Measurements from ENCODE around the gene RABGAP1L.

DNA sequence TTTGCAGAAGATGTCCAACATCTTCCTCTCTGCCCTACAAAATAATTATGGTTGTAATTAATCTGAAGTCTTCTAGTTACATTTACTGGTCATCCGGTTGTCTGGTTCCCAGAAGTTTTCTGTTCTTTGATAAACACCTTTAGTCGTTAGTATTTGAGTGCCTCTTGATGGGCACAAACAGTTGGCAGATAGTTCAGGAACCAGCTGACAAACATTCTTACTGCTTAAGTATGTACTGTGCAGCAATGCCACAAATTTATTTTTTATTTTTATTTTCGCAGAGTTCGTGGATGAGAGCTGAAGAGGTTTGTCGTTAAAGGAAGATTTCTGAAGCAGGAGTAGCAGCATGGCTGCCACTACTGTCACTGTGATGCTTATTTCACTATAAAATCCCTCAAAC, 84.7 kb downstream of the RABGAP1L start:
- TF ChIP-seq, protein P1, sequence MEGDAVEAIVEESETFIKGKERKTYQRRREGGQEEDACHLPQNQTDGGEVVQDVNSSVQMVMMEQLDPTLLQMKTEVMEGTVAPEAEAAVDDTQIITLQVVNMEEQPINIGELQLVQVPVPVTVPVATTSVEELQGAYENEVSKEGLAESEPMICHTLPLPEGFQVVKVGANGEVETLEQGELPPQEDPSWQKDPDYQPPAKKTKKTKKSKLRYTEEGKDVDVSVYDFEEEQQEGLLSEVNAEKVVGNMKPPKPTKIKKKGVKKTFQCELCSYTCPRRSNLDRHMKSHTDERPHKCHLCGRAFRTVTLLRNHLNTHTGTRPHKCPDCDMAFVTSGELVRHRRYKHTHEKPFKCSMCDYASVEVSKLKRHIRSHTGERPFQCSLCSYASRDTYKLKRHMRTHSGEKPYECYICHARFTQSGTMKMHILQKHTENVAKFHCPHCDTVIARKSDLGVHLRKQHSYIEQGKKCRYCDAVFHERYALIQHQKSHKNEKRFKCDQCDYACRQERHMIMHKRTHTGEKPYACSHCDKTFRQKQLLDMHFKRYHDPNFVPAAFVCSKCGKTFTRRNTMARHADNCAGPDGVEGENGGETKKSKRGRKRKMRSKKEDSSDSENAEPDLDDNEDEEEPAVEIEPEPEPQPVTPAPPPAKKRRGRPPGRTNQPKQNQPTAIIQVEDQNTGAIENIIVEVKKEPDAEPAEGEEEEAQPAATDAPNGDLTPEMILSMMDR (conservative IDR thresholded peaks at IDR 0.05; ENCODE audit: low read length) = no peak
- no peak for TF ChIP-seq EZH2phosphoT487 (IDR thresholded peaks at IDR 0.05; ENCODE audit: borderline replicate concordance)
